Esophagus (tissue), 2 donors: ENCODE data around the gene RBM19. TPM values are rescaled to one million over a fixed set of nuclear protein-coding genes. Genes with fewer than 3 reads are reported as not detected.

Source experiments
- H3K27ac ChIP-seq, 2 donors: one replicate each; pipeline ENCODE4 v1.5.1; 2013; ENCODE audit warnings: low read depth in 2 of 2, mild to moderate bottlenecking in 2 of 2, inconsistent platforms in 1 of 2, low read length in 1 of 2, moderate library complexity in 1 of 2
- H3K27me3 ChIP-seq, 2 donors: one replicate each; pipeline ENCODE4 v1.6.1; 2013; ENCODE audit warnings: low read length in 2 of 2, control low read depth in 1 of 2, mild to moderate bottlenecking in 1 of 2; ENCODE audit not compliant: insufficient read depth in 2 of 2, control insufficient read depth in 1 of 2
- H3K36me3 ChIP-seq, 2 donors: one replicate each; pipeline ENCODE4 v1.6.1; 2013; ENCODE audit warnings: low read length in 1 of 2; ENCODE audit not compliant: control insufficient read depth in 2 of 2, insufficient read depth in 2 of 2
- H3K4me1 ChIP-seq, 2 donors: one replicate each; pipeline ENCODE4 v1.6.1; 2013; ENCODE audit warnings: low read length in 1 of 2; ENCODE audit not compliant: control insufficient read depth in 2 of 2, insufficient read depth in 2 of 2
- H3K4me3 ChIP-seq, 2 donors: one replicate each; pipeline ENCODE4 v1.5.1; 2013; ENCODE audit warnings: low read length in 2 of 2, mild to moderate bottlenecking in 2 of 2, low read depth in 1 of 2, moderate library complexity in 1 of 2
- H3K9me3 ChIP-seq, 2 donors: one replicate each; pipeline ENCODE4 v1.6.1; 2013; ENCODE audit warnings: mild to moderate bottlenecking in 2 of 2, low read depth in 1 of 2, low read length in 1 of 2, moderate library complexity in 1 of 2; ENCODE audit not compliant: control insufficient read depth in 2 of 2, insufficient read depth in 1 of 2
- WGBS, 2 donors: extraction: QIAGEN DNeasy Blood & Tissue Kit; methylation state at CpG; one replicate each; pipeline ENCODE4 v1.1.7; 2013; 5-methylcytosine and 5-hydroxymethylcytosine counted together
- polyA plus RNA-seq, 2 donors: library from polyadenylated mRNA; stranded (reverse); fragments of 200-250 nt; gene quantifications; one replicate each; pipeline ENCODE4 v1.2.3, GENCODE V29; 2013
- donor health status: healthy with polysubstance abuse.
- donor health status: Bipolar disorder and iron deficiency.

RBM19 gene
- polyA plus RNA-seq, 2 donors = 10.2 to 18.5 TPM

DNA sequence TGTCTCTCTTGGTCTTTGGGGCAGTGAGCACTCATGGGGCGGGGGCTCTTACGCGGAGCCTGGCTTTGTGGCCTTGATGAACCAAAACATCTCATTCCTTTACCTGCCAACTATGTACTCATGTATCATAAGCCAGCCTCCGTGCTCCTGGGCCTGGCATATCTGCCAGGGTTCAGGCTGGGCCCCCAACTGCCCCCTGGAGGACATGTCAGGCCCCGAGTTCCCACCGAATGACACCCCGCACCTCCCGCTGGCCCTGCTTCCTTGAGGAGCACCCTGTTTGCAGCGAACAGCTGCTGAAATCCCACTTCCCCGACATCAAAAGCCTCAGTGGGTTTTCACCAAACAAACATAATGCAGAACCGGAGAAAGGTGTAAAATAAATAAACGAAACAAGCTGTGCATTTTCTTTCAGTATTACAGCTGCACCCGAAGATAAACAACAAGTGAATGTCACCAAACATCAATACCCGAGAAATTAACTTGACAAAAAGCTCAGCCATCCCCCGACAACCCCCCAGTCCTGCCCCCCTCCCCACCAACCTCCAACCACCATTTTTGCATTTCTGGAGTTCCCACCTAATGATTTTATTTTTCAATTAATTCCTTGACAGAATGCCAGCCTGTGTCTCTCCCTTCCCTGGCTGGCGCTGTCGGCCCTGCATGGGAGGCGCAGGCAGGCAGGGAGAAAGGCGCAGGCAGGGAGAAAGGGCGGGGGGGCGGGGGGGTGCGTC is 139.2 kb downstream of the RBM19 start:
- H3K27ac ChIP-seq = no peak overlapping the region
- 87 to 89% methylated on average over 20 to 22 of the region's 22 CpGs for WGBS, 2 donors
- no peak overlapping the region for H3K4me3 ChIP-seq
- peaks cover 3 to 13% of the 10 kb centered on the region in 2 donors for H3K36me3 ChIP-seq
- no peaks in the 10 kb centered on the region for H3K9me3 ChIP-seq
- no peaks in the 10 kb centered on the region for H3K4me1 ChIP-seq
- no peaks in the 10 kb centered on the region for H3K27me3 ChIP-seq

GRCh38 chr12:113825705-113826104 is 140.4 kb downstream of the RBM19 start:
- Histone ChIP-seq H3K27me3 (no peaks in the 10 kb centered on the region), H3K4me3 (no peak overlapping the region), H3K36me3 (peaks cover 3 to 21% of the 10 kb centered on the region in 2 donors), H3K27ac (no peak overlapping the region), H3K9me3 (no peaks in the 10 kb centered on the region), H3K4me1 (no peaks in the 10 kb centered on the region)
- 77 to 78% methylated on average over 8 of the region's 8 CpGs for WGBS, 2 donors

GRCh38 chr12:113823816-113824215 is 142.3 kb downstream of the RBM19 start:
- H3K27me3 ChIP-seq = no peaks in the 10 kb centered on the region
- H3K4me3 ChIP-seq = no peak overlapping the region
- 89 to 91% methylated on average over 5 of the region's 5 CpGs for WGBS, 2 donors
- no peaks in the 10 kb centered on the region for H3K9me3 ChIP-seq
- no peak overlapping the region for H3K27ac ChIP-seq
- H3K36me3 ChIP-seq = peaks cover 3 to 22% of the 10 kb centered on the region in 2 donors
- no peaks in the 10 kb centered on the region for H3K4me1 ChIP-seq

DNA sequence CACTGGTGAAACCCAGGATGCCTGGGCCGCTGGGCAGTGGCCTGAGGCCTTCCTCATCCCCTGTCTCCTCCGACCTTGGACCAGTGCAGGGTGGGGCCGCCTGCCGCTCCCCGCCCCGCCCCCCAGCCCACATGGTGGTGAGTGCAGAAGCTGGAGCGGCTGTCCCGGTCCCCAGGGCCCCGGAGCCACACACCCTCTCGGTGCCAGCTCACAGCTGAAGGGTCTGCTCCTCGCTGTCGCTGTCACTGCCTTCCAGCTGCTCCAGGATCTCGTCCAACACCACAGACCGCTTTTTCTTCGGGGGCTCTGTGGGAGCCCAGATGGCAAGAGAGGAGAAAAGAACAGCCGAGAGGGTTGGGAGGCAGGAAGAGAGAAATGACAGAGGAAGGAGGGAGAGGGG is 143.1 kb downstream of the RBM19 start:
- Histone ChIP-seq H3K36me3 (peaks cover 3 to 22% of the 10 kb centered on the region in 2 donors), H3K27me3 (no peaks in the 10 kb centered on the region), H3K9me3 (no peaks in the 10 kb centered on the region), H3K4me1 (no peaks in the 10 kb centered on the region), H3K27ac (no peak overlapping the region), H3K4me3 (no peak overlapping the region)
- WGBS, 2 donors = 75 to 78% methylated on average over 16 of the region's 16 CpGs

GRCh38 chr12:113820842-113821241 is 145.3 kb downstream of the RBM19 start:
- WGBS, 2 donors = 95 to 98% methylated on average over 8 of the region's 8 CpGs

GRCh38 chr12:113820309-113820708 is 145.8 kb downstream of the RBM19 start:
- peaks cover 3 to 25% of the 10 kb centered on the region in 2 donors for H3K36me3 ChIP-seq

More at GRCh38 chr12:113820842-113821241, 145.3 kb downstream of the RBM19 start:
- H3K27ac ChIP-seq = no peak overlapping the region
- no peaks in the 10 kb centered on the region for H3K9me3 ChIP-seq
- peaks cover 3 to 28% of the 10 kb centered on the region in 2 donors for H3K36me3 ChIP-seq
- H3K27me3 ChIP-seq = no peaks in the 10 kb centered on the region
- H3K4me3 ChIP-seq = no peak overlapping the region
- no peaks in the 10 kb centered on the region for H3K4me1 ChIP-seq

GRCh38 chr12:113819495-113819894 is 146.6 kb downstream of the RBM19 start:
- Histone ChIP-seq H3K9me3 (peaks cover 2 to 3% of the 10 kb centered on the region in 2 donors), H3K36me3 (peaks cover 3 to 25% of the 10 kb centered on the region in 2 donors), H3K27ac (no peak overlapping the region), H3K4me3 (no peak overlapping the region), H3K27me3 (no peaks in the 10 kb centered on the region), H3K4me1 (no peaks in the 10 kb centered on the region)
- 90 to 93% methylated on average over 10 of the region's 10 CpGs for WGBS, 2 donors

More at GRCh38 chr12:113820309-113820708, 145.8 kb downstream of the RBM19 start:
- no peak overlapping the region for H3K27ac ChIP-seq
- no peak overlapping the region for H3K4me3 ChIP-seq
- H3K4me1 ChIP-seq = no peaks in the 10 kb centered on the region
- 87 to 89% methylated on average over 14 to 15 of the region's 15 CpGs for WGBS, 2 donors
- H3K9me3 ChIP-seq = peaks cover 0 to 2% of the 10 kb centered on the region in 2 donors
- no peaks in the 10 kb centered on the region for H3K27me3 ChIP-seq

- Histone ChIP-seq H3K4me3 (no peak overlapping the region), H3K36me3 (peaks cover 3 to 22% of the 10 kb centered on the region in 2 donors), H3K4me1 (no peaks in the 10 kb centered on the region), H3K27me3 (no peaks in the 10 kb centered on the region), H3K9me3 (peaks cover 2 to 3% of the 10 kb centered on the region in 2 donors), H3K27ac (no peak overlapping the region)
- 89 to 91% methylated on average over 10 of the region's 10 CpGs for WGBS, 2 donors
Measured at GRCh38 chr12:113818833-113819232, 147.3 kb downstream of the RBM19 start.

DNA sequence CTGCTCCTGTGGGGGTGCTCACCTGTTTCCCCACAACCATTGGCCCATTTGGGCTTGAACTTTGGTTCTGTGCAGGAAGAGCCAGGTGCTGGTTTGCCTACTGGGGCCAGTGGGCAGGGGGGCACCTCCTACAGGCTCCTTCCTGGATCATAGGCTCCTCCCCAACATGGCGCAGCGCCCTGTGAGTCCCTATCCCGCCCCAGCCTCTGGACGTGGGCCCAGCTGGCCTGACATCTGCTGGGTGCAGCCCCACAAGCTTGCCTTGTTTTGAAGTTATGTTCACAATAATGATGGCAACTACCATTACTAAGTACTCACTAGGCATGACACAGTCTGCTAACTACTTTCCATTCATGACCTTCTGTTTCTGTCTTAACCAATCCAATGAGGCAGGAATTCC is 147.8 kb downstream of the RBM19 start:
- Histone ChIP-seq H3K4me1 (no peaks in the 10 kb centered on the region), H3K27ac (no peak overlapping the region), H3K27me3 (no peaks in the 10 kb centered on the region), H3K36me3 (peaks cover 3 to 21% of the 10 kb centered on the region in 2 donors), H3K4me3 (no peak overlapping the region), H3K9me3 (peaks cover 2 to 3% of the 10 kb centered on the region in 2 donors)
- WGBS, 2 donors = 73 to 76% methylated on average over 4 of the region's 4 CpGs

GRCh38 chr12:113816866-113817265 is 149.3 kb downstream of the RBM19 start:
- Histone ChIP-seq H3K27ac (no peak overlapping the region), H3K9me3 (peaks cover 2 to 7% of the 10 kb centered on the region in 2 donors), H3K4me3 (no peak overlapping the region), H3K27me3 (no peaks in the 10 kb centered on the region), H3K36me3 (peaks cover 0 to 14% of the 10 kb centered on the region in 2 donors), H3K4me1 (no peaks in the 10 kb centered on the region)
- 81 to 82% methylated on average over 16 of the region's 16 CpGs for WGBS, 2 donors
